GM12864 (cell line): ENCODE results near the gene ZNF786.
A peak's percentile ranks its signal among the peaks of the same experiment; 100 is the strongest.
"Not testable (repeated sequence)": the region's sequence is repeated elsewhere in the genome, so short reads cannot be mapped to it uniquely, and the experiment has no call there.

Source experiments
- DNase-seq: peaks from one replicate; pipeline ENCODE4 v3.0.0-alpha.2; 2011; ENCODE audit warnings: low read depth
- H3K4me3 ChIP-seq: 2 replicates; pipeline ENCODE4 v1.5.1; 2011; ENCODE audit warnings: mild to moderate bottlenecking, low read depth, low read length, control low read depth
- TF ChIP-seq, protein P1 (sequence below): IDR thresholded peaks from 2 replicates; pipeline ENCODE4 v1.5.1; 2011; ENCODE audit warnings: low read depth, mild to moderate bottlenecking, moderate library complexity, low read length, control low read depth, inconsistent platforms; ENCODE audit errors: missing control alignments

ZNF786 gene

DNA sequence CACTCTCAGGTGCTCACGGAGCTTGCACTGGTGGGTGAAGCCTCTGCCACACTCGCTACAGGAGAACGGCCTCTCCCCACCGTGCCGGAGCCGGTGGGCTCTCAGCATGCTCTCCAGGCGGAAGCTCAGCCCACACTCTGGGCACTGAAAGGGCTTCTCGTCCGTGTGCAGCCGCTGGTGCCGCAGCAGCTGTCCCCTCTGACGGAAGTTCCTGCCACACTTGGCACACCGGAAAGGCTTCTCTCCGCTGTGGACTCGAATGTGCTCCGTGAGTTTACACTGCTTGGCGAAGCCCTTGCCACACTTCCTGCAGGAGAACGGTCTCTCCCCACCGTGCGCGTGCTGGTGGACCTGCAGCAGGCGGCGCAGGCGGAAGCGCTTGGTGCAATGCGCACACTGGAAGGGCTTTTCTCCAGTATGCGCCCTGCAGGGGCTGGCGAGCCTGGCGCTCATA, 19.3 kb downstream of the ZNF786 start:
- no peak for DNase-seq
- no peak overlapping the region for H3K4me3 ChIP-seq
- TF ChIP-seq, protein P1, sequence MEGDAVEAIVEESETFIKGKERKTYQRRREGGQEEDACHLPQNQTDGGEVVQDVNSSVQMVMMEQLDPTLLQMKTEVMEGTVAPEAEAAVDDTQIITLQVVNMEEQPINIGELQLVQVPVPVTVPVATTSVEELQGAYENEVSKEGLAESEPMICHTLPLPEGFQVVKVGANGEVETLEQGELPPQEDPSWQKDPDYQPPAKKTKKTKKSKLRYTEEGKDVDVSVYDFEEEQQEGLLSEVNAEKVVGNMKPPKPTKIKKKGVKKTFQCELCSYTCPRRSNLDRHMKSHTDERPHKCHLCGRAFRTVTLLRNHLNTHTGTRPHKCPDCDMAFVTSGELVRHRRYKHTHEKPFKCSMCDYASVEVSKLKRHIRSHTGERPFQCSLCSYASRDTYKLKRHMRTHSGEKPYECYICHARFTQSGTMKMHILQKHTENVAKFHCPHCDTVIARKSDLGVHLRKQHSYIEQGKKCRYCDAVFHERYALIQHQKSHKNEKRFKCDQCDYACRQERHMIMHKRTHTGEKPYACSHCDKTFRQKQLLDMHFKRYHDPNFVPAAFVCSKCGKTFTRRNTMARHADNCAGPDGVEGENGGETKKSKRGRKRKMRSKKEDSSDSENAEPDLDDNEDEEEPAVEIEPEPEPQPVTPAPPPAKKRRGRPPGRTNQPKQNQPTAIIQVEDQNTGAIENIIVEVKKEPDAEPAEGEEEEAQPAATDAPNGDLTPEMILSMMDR: no peak

DNA sequence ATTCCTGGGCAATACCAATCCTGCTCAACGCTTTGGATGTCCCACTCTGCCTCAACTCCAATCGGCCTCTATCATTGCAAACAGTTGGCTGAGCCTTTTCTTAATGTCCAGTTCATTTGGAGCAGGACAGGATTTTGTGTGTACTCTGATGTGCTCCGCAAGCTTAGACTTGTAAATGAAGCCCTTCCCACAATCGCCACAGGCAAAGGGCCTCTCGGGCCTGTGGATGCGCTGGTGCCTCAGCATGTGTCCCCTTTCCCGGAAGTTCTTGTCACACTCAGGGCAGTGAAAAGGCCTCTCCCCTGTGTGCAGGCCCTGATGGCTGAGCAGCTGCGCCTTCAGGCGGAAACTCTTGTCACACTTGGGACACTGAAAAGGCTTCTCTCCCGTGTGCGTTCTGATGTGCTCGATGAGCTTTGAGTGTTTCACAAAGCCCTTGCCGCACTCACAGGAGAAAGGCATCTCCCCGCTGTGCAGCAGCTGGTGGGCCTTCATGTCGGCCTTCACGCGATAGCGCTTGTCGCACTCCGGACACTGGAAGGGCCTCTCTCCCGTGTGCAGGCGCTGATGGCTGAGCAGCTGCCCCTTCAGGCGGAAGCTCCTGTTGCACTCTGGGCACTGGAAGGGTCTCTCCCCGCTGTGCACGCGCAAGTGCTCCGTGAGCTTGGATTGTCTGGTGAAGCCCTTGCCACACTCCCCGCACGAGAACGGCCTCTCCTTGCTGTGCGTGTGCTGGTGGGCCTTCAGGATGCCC, 20.0 kb downstream of the ZNF786 start:
- DNase-seq: no peak
- TF ChIP-seq, protein P1: no peak
- no peak overlapping the region for H3K4me3 ChIP-seq

DNA sequence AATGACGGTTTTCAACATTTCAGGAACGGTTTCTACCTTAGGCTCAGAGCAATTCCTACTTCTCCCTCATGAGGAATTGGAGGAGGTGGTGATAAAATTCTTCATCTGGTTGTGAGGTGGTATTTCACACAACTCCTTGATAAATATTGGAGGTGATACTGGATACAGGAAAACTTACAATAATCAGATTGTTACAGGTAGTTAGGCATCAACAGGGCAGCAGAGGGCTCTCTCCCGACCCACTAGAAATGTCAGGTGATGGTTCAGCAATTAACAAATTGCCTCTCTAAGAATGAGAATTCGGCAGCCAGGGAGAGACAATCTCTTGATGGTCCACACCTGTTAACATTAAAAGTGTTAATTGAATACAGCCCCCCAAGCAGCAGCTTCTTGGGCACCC, 22.6 kb downstream of the ZNF786 start:
- no peak for DNase-seq
- TF ChIP-seq, protein P1: peak; percentile 36
- H3K4me3 ChIP-seq: no peak overlapping the region

DNA sequence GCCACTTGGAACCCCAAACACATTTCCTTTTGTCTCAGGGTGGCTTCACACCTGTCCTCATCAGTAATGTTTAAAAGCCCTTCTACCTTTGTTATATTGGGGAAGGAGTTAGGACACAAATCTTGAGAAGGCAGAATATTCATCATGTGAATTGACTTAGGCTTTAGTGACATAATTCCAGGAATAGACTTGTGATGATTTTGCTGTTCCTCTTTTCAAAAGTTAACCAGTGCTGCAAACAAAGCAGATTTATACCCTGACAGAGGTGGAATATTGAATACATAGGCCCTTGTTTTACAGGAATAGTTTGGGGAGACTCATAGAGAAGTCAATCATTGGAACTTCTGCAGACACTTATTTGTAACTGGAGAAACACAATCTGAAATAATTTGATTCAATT, 27.0 kb downstream of the ZNF786 start:
- TF ChIP-seq, protein P1: no peak
- DNase-seq: no peak
- no peak overlapping the region for H3K4me3 ChIP-seq

DNA sequence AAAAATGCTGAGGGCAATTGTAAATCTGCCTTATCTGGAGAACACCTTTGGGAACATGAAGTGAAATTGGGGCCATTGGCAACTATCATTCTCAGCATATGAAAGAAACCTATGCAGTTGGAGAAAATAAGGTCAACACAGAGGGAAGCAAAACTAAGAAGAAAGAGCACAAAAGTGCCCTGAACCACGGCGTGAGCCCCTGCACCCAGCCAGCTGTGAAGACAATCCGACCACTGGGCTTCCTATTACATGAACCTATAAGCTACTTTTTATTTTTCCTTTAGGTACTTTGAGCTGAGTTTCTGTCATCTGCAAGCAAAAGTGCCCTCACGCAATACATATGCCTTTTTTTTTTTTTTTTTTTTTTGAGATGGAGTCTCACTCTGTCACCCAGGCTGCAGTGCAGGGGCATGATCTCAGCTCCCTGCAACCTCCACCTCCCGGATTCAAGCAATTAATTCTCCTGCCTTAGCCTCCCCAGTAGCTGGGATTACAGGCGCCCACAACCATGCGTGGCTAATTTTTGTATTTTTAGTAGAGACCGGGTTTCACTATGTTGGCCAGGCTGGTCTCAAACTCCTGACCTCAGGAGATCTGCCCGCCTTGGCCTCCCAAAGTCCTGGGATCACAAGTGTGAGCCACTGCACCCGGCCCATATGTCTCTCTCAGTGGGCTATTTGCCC, 28.2 kb downstream of the ZNF786 start:
- not testable (repeated sequence) for DNase-seq

DNA sequence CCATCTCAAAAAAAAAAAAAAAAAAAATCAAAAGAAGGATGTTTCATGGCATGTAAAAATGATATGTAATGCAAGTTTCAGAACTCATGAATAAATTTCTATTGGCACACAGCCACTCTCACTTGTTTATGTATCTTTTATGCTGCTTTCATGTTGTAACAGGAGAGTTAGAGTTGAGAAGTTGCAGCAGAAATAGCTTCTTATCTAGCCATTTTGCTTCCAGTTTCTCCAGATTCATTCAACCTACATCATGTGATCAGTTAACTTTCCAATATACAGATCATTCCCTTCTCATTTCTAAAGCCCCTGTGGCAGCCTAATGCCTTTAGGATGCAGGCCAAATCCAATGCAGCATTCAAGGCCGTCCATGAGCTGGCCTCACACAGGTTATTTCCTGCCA, 30.4 kb downstream of the ZNF786 start:
- no peak for DNase-seq
- TF ChIP-seq, protein P1: no peak
- H3K4me3 ChIP-seq: no peak overlapping the region

More for the DNA sequence above, 28.2 kb downstream of the ZNF786 start:
- not testable (repeated sequence) for H3K4me3 ChIP-seq

DNA sequence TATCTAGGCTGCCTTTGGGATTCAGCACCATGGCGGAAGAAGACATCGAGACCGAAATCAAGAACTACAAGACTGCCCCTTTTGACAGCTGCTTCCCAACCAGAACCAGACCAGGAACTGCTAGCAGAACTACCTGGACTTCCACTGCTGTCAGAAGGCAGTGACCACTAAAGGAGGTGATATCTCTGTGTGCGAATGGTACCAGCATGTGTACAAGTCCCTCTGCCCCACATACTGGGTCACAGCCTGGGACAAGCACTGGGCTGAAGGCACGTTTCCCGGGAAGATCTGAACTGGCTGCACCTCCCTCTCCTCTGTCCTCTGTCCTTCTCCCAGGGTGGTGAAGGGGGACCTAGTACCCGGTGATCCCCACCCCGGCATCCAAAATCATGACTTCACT, 36.6 kb downstream of the ZNF786 start:
- TF ChIP-seq, protein P1: no peak
- DNase-seq: no peak
- no peak overlapping the region for H3K4me3 ChIP-seq
